ENCODE data around the gene MED13L. TPM values are rescaled to one million over a fixed set of nuclear protein-coding genes. Genes with fewer than 3 reads are reported as not detected.

The MED13L gene
- total and polyA plus RNA-seq, 2 of the 8 experiments (the other 6 are each of a cell fraction or from before 2014, with no cell fraction given), result 15.9 to 51.7 TPM

DNA sequence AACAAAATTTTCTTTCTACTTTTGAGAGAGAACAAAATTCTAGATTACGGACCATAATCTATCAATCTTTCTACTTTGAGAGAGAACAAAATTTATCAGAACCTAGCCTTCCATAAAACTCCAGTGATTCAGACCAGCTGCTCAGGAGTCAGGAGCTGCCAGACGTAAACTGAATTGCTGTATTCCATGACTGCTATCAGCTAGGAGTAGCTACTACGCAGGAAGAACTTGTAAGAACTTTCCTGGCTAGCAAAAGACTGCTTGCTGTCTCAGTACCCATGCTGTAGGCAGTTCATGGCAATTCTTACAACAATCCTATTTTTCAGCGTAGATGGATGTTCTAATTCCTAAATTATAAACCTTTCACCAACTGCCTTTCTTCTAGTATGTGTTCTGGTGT, 73.3 kb downstream of the MED13L start (continued):
- TF ChIP-seq CTCF (IDR thresholded peaks at IDR 0.05; ENCODE audit: control extremely low read depth in 1 of 3, insufficient read depth in 1 of 3, low read depth in 1 of 3, low read length in 3 of 3) (no peak), GTF2F1 (IDR thresholded peaks at IDR 0.05; ENCODE audit: borderline replicate concordance, low read depth, low read length) (no peak), POLR2A (IDR thresholded peaks at IDR 0.05; ENCODE audit: control extremely low read depth in 1 of 2, low read depth in 2 of 2, low read length in 2 of 2) (no peak)
